Lower leg skin (tissue), 3 donors: ENCODE data around the gene PTGIS.

Experiments used
- CTCF ChIP-seq, 3 donors: fragments of 450-650 bp; IDR thresholded peaks; one replicate each; pipeline ENCODE4 v1.5.1; 2016; ENCODE audit warnings: antibody characterized with exemption in 3 of 3, mild to moderate bottlenecking in 3 of 3, moderate library complexity in 2 of 3
- POLR2A ChIP-seq, 2 donors: fragments of 450-650 bp; IDR thresholded peaks; one replicate each; pipeline ENCODE4 v1.6.1; 2016 to 2017; ENCODE audit warnings: antibody characterized with exemption in 2 of 2, mild to moderate bottlenecking in 1 of 2, moderate library complexity in 1 of 2

GRCh38 chr20:49579874-49580812 lies 12.2 kb upstream of the PTGIS start:
- TF ChIP-seq CTCF (IDR thresholded peaks at IDR 0.05) (no peak), POLR2A (IDR thresholded peaks at IDR 0.05) (no peak)
